Measurements from ENCODE around the gene ANKRD44.

The ANKRD44 gene

GRCh38 chr2:197185676-197186075 is 124.9 kb downstream of the ANKRD44 start:
- H3K4me3 ChIP-seq (ENCODE audit: low read depth, low read length): no peak overlapping the region

GRCh38 chr2:197184959-197185586 is 125.5 kb downstream of the ANKRD44 start:
- H3K4me3 ChIP-seq (ENCODE audit: low read depth, low read length): no peak overlapping the region

- H3K4me3 ChIP-seq (ENCODE audit: low read depth, low read length): no peak overlapping the region
Measured at GRCh38 chr2:197183355-197183754, 127.2 kb downstream of the ANKRD44 start.

- no peak overlapping the region for H3K4me3 ChIP-seq (ENCODE audit: low read depth, low read length)
Measured at GRCh38 chr2:197182668-197183067, 127.9 kb downstream of the ANKRD44 start.

GRCh38 chr2:197181491-197181890 is 129.1 kb downstream of the ANKRD44 start:
- H3K4me3 ChIP-seq (ENCODE audit: low read depth, low read length): no peak overlapping the region

- no peak overlapping the region for H3K4me3 ChIP-seq (ENCODE audit: low read depth, low read length)
Measured at GRCh38 chr2:197179744-197180498, 130.7 kb downstream of the ANKRD44 start.

GRCh38 chr2:197176522-197176921 is 134.1 kb downstream of the ANKRD44 start:
- no peak overlapping the region for H3K4me3 ChIP-seq (ENCODE audit: low read depth, low read length)

GRCh38 chr2:197174539-197175094 is 136.0 kb downstream of the ANKRD44 start:
- H3K4me3 ChIP-seq (ENCODE audit: low read depth, low read length): no peak overlapping the region

GRCh38 chr2:197171582-197171981 is 139.0 kb downstream of the ANKRD44 start:
- no peak overlapping the region for H3K4me3 ChIP-seq (ENCODE audit: low read depth, low read length)

GRCh38 chr2:197170208-197170607 is 140.4 kb downstream of the ANKRD44 start:
- H3K4me3 ChIP-seq (ENCODE audit: low read depth, low read length): no peak overlapping the region

- H3K4me3 ChIP-seq (ENCODE audit: low read depth, low read length): no peak overlapping the region
Measured at GRCh38 chr2:197168705-197169104, 141.9 kb downstream of the ANKRD44 start.

- H3K4me3 ChIP-seq (ENCODE audit: low read depth, low read length): no peak overlapping the region
Measured at GRCh38 chr2:197167608-197168314, 142.8 kb downstream of the ANKRD44 start.

- no peak overlapping the region for H3K4me3 ChIP-seq (ENCODE audit: low read depth, low read length)
Measured at GRCh38 chr2:197165020-197165419, 145.6 kb downstream of the ANKRD44 start.

GRCh38 chr2:197164141-197164754 is 146.3 kb downstream of the ANKRD44 start:
- peak overlapping the region; percentile 9 for H3K4me3 ChIP-seq (ENCODE audit: low read depth, low read length)

GRCh38 chr2:197163712-197164140 is 146.9 kb downstream of the ANKRD44 start:
- no peak overlapping the region for H3K4me3 ChIP-seq (ENCODE audit: low read depth, low read length)

GRCh38 chr2:197161774-197162173 is 148.8 kb downstream of the ANKRD44 start:
- H3K4me3 ChIP-seq (ENCODE audit: low read depth, low read length): no peak overlapping the region

GRCh38 chr2:197159661-197160211 is 150.8 kb downstream of the ANKRD44 start:
- no peak overlapping the region for H3K4me3 ChIP-seq (ENCODE audit: low read depth, low read length)

GRCh38 chr2:197158591-197159550 is 151.7 kb downstream of the ANKRD44 start:
- H3K4me3 ChIP-seq (ENCODE audit: low read depth, low read length): no peak overlapping the region

GRCh38 chr2:197157879-197158537 is 152.6 kb downstream of the ANKRD44 start:
- no peak overlapping the region for H3K4me3 ChIP-seq (ENCODE audit: low read depth, low read length)
